GM21515 (cell line): Measurements from ENCODE around the gene ANKRD28.

Source experiments
- ATAC-seq: cut with Tn5 transposase; IDR thresholded peaks from one replicate; pipeline ENCODE4 v1.9.1; 2021; ENCODE audit not compliant: unreplicated experiment

ANKRD28 gene

GRCh38 chr3:15804553-15805095 lies 6.8 kb upstream of the ANKRD28 start:
- peak; percentile 47 for ATAC-seq

GRCh38 chr3:15803921-15804320 lies 6.1 kb upstream of the ANKRD28 start:
- no peak for ATAC-seq

- no peak for ATAC-seq
Measured at GRCh38 chr3:15801298-15801697, 3.5 kb upstream of the ANKRD28 start.

- ATAC-seq = no peak
Measured at GRCh38 chr3:15800780-15801179, 3.0 kb upstream of the ANKRD28 start.

- no peak for ATAC-seq
Measured at GRCh38 chr3:15800327-15800726, 2.5 kb upstream of the ANKRD28 start.

GRCh38 chr3:15798533-15799245 lies 910 bp upstream of the ANKRD28 start:
- ATAC-seq = no peak

- ATAC-seq = peak; percentile 32
Measured at GRCh38 chr3:15796771-15797641, 773 bp downstream of the ANKRD28 start.

GRCh38 chr3:15796331-15796730 lies 1.4 kb downstream of the ANKRD28 start:
- no peak for ATAC-seq

- ATAC-seq = peak; percentile 44
Measured at GRCh38 chr3:15795651-15796308, 2.0 kb downstream of the ANKRD28 start.

GRCh38 chr3:15794842-15795650 lies 2.7 kb downstream of the ANKRD28 start:
- ATAC-seq = no peak

GRCh38 chr3:15794303-15794771 lies 3.4 kb downstream of the ANKRD28 start:
- ATAC-seq = peak; percentile 42

- ATAC-seq = no peak
Measured at GRCh38 chr3:15791525-15791924, 6.3 kb downstream of the ANKRD28 start.

GRCh38 chr3:15787941-15788340 lies 9.8 kb downstream of the ANKRD28 start:
- ATAC-seq = no peak

- no peak for ATAC-seq
Measured at GRCh38 chr3:15787526-15787925, 10.3 kb downstream of the ANKRD28 start.

GRCh38 chr3:15783361-15783969 lies 14.3 kb downstream of the ANKRD28 start:
- ATAC-seq = no peak

- ATAC-seq = no peak
Measured at GRCh38 chr3:15782429-15782828, 15.3 kb downstream of the ANKRD28 start.

- ATAC-seq = no peak
Measured at GRCh38 chr3:15781637-15782402, 16.0 kb downstream of the ANKRD28 start.

- ATAC-seq = no peak
Measured at GRCh38 chr3:15781131-15781530, 16.6 kb downstream of the ANKRD28 start.

GRCh38 chr3:15779111-15779510 lies 18.7 kb downstream of the ANKRD28 start:
- no peak for ATAC-seq
